ENCODE measurements around the gene RAB37. TPM values are rescaled to one million over a fixed set of nuclear protein-coding genes. Genes with fewer than 3 reads are reported as not detected.

The RAB37 gene
- total and polyA plus RNA-seq, 2 of the 13 experiments (the other 11 are each of a cell fraction or from before 2014, with no cell fraction given), result 0.91 to 3.7 TPM

DNA sequence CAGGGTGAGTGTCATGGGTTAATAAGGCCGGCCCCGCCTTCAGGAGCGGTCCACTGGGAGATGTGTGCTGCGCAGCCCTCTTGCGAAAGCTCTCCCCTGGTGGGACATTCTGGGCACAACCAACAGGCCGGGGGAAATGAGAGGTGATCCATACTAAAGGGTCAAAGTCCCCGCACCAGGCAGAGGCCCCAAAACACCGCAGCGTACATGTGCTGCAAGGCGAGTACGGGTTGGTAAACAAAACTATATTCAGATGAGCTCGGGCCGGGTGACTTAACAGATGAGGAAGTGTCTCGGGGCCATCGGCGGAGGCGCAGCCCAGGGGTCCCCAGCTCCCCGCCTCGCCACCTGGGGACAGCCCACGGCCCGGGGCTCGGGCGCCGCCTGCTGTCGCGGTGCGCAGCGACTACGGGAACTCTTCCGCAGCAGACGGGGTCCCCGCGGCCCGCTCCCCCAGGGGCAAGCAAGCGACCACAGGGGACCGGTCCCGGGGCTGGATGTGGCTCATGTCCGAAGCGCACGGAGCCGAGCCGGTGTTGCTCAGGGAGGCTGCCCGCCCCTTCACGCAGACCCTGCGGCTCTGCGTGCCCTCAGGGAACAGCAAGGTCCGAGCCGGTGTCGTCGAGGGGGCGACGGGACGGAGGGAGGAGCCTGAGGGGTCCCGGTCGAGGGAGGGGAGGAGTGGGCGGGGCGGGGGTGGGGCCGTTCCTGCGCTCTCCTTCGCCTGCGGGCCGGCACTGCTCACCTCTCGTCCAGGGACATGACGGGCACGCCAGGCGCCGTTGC lies at the start of gene RAB37 (continued):
- TF ChIP-seq, protein P1, sequence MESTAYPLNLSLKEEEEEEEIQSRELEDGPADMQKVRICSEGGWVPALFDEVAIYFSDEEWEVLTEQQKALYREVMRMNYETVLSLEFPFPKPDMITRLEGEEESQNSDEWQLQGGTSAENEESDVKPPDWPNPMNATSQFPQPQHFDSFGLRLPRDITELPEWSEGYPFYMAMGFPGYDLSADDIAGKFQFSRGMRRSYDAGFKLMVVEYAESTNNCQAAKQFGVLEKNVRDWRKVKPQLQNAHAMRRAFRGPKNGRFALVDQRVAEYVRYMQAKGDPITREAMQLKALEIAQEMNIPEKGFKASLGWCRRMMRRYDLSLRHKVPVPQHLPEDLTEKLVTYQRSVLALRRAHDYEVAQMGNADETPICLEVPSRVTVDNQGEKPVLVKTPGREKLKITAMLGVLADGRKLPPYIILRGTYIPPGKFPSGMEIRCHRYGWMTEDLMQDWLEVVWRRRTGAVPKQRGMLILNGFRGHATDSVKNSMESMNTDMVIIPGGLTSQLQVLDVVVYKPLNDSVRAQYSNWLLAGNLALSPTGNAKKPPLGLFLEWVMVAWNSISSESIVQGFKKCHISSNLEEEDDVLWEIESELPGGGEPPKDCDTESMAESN (CRISPR knock-in tag; conservative IDR thresholded peaks at IDR 0.05), result peak; percentile 65
- TF ChIP-seq DMTF1 (CRISPR knock-in tag; IDR thresholded peaks at IDR 0.05) (no peak), NCOA5 (CRISPR knock-in tag; IDR thresholded peaks at IDR 0.05) (no peak), ZNF292 (CRISPR knock-in tag; IDR thresholded peaks at IDR 0.05; ENCODE audit: borderline replicate concordance, low read depth) (peak; percentile 64; the same call in 1 of the 2 replicates), KDM6A (CRISPR knock-in tag; IDR thresholded peaks at IDR 0.05; ENCODE audit: low read depth) (peak; percentile 98), TARDBP (CRISPR knock-in tag; IDR thresholded peaks at IDR 0.05) (peak; percentile 96), YY1 (IDR thresholded peaks at IDR 0.05; ENCODE audit: insufficient read depth, insufficient replicate concordance, low read depth, low read length) (peak; percentile 50), ZSCAN31 (CRISPR knock-in tag; IDR thresholded peaks at IDR 0.05; ENCODE audit: low read depth) (no peak), CEBPG (CRISPR knock-in tag; IDR thresholded peaks at IDR 0.05) (peak; percentile 97), NAIF1 (CRISPR knock-in tag; IDR thresholded peaks at IDR 0.05; ENCODE audit: borderline replicate concordance) (peak; percentile 54; the same call in 1 of the 2 replicates), SP4 (CRISPR knock-in tag; IDR thresholded peaks at IDR 0.05) (peak; percentile 70; the same call in 1 of the 2 replicates), MEF2D (CRISPR knock-in tag; IDR thresholded peaks at IDR 0.05) (peak; percentile 83), ZNF484 (CRISPR knock-in tag; IDR thresholded peaks at IDR 0.05; ENCODE audit: borderline replicate concordance, low read depth) (0 out of 2 replicates have a peak, but pooled peaks have one; percentile 52), ZNF232 (CRISPR knock-in tag; IDR thresholded peaks at IDR 0.05; ENCODE audit: borderline replicate concordance) (no peak), SIN3A (IDR thresholded peaks at IDR 0.05; ENCODE audit: borderline replicate concordance, low read depth, low read length) (peak; percentile 94; the same call in 1 of the 2 replicates), TFDP1 (CRISPR knock-in tag; IDR thresholded peaks at IDR 0.05; ENCODE audit: borderline replicate concordance) (no peak), MLLT10 (CRISPR knock-in tag; IDR thresholded peaks at IDR 0.05) (no peak)
- TF ChIP-seq, protein P2, sequence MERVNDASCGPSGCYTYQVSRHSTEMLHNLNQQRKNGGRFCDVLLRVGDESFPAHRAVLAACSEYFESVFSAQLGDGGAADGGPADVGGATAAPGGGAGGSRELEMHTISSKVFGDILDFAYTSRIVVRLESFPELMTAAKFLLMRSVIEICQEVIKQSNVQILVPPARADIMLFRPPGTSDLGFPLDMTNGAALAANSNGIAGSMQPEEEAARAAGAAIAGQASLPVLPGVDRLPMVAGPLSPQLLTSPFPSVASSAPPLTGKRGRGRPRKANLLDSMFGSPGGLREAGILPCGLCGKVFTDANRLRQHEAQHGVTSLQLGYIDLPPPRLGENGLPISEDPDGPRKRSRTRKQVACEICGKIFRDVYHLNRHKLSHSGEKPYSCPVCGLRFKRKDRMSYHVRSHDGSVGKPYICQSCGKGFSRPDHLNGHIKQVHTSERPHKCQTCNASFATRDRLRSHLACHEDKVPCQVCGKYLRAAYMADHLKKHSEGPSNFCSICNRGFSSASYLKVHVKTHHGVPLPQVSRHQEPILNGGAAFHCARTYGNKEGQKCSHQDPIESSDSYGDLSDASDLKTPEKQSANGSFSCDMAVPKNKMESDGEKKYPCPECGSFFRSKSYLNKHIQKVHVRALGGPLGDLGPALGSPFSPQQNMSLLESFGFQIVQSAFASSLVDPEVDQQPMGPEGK (CRISPR knock-in tag; IDR thresholded peaks at IDR 0.05), result peak; percentile 83
- TF ChIP-seq, protein P3, sequence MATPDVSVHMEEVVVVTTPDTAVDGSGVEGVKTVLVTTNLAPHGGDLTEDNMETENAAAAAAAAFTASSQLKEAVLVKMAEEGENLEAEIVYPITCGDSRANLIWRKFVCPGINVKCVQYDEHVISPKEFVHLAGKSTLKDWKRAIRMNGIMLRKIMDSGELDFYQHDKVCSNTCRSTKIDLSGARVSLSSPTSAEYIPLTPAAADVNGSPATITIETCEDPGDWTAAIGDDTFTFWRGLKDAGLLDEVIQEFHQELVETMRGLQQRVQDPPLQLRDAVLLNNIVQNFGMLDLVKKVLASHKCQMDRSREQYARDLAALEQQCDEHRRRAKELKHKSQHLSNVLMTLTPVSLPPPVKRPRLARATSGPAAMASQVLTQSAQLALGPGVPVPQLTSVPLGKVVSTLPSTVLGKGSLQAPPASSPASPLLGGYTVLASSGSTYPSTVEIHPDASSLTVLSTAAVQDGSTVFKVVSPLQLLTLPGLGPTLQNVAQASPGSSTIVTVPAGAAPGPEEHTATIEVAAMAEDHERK (CRISPR knock-in tag; IDR thresholded peaks at IDR 0.05; ENCODE audit: low read depth), result no peak
- TF ChIP-seq, protein P4, sequence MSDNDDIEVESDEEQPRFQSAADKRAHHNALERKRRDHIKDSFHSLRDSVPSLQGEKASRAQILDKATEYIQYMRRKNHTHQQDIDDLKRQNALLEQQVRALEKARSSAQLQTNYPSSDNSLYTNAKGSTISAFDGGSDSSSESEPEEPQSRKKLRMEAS (IDR thresholded peaks at IDR 0.05), result peak; percentile 97

Measured in HepG2 (cell line).